HepG2 (cell line): ENCODE data around the gene EIF3B. TPM values are rescaled to one million over a fixed set of nuclear protein-coding genes. Genes with fewer than 3 reads are reported as not detected.

Experiments
- CENPBD1 ChIP-seq: sonication (generic); formaldehyde crosslinking; IDR thresholded peaks from 2 replicates; pipeline ENCODE4 v1.8.0; 2022; ENCODE audit warnings: missing genetic modification reagents, low read depth, mild to moderate bottlenecking, borderline replicate concordance
- GABPA ChIP-seq, 2 experiments: IDR thresholded peaks; 2 replicates each; pipeline ENCODE4 v1.6.1; 2011 to 2016; ENCODE audit warnings: low read depth in 2 of 2, low read length in 1 of 2, missing biosample characterization in 1 of 2, missing genetic modification characterization in 1 of 2
- GTF2F1 ChIP-seq: fragments of 150-350 bp; IDR thresholded peaks from 2 replicates; pipeline ENCODE4 v1.6.1; 2014; ENCODE audit warnings: low read length
- GTF3A ChIP-seq: sonication (generic); formaldehyde crosslinking; conservative IDR thresholded peaks from 2 replicates; pipeline ENCODE4 v1.4.0; 2020; ENCODE audit warnings: mild to moderate bottlenecking, missing genetic modification reagents
- HIVEP1 ChIP-seq: sonication (generic); formaldehyde crosslinking; IDR thresholded peaks from 2 replicates; pipeline ENCODE4 v1.4.0; 2020; ENCODE audit warnings: mild to moderate bottlenecking, missing genetic modification reagents
- MAX ChIP-seq: IDR thresholded peaks from 2 replicates; pipeline ENCODE4 v1.6.1; 2012; ENCODE audit warnings: inconsistent platforms
- NCOA5 ChIP-seq: sonication (generic); formaldehyde crosslinking; IDR thresholded peaks from 2 replicates; pipeline ENCODE4 v1.4.0; 2020; ENCODE audit warnings: missing genetic modification reagents
- PHF21A ChIP-seq: sonication (generic); formaldehyde crosslinking; IDR thresholded peaks from 2 replicates; pipeline ENCODE4 v1.5.0; 2020; ENCODE audit warnings: mild to moderate bottlenecking, missing genetic modification reagents
- RBM22 ChIP-seq: fragments of 200-400 bp; formaldehyde crosslinking; optimal IDR thresholded peaks from 2 replicates; pipeline ENCODE3; 2017; ENCODE audit warnings: mild to moderate bottlenecking, low read length, moderate library complexity
- TAF1 ChIP-seq: sonication (generic); formaldehyde crosslinking; IDR thresholded peaks from 2 replicates; pipeline ENCODE4 v1.4.0; 2020; ENCODE audit warnings: missing genetic modification reagents
- YEATS2 ChIP-seq: sonication (generic); formaldehyde crosslinking; IDR thresholded peaks from 2 replicates; pipeline ENCODE4 v1.4.0; 2020; ENCODE audit warnings: missing genetic modification reagents, borderline replicate concordance
- ZBTB20 ChIP-seq: sonication (generic); formaldehyde crosslinking; IDR thresholded peaks from 2 replicates; pipeline ENCODE4 v1.8.1; 2023; ENCODE audit warnings: missing genetic modification reagents, low read depth, mild to moderate bottlenecking, borderline replicate concordance
- ZBTB38 ChIP-seq: sonication (generic); formaldehyde crosslinking; IDR thresholded peaks from 2 replicates; pipeline ENCODE4 v1.5.1; 2020; ENCODE audit warnings: mild to moderate bottlenecking, missing genetic modification reagents
- ZMYM2 ChIP-seq: sonication (generic); formaldehyde crosslinking; IDR thresholded peaks from 2 replicates; pipeline ENCODE4 v1.8.0; 2022; ENCODE audit warnings: mild to moderate bottlenecking, missing genetic modification reagents
- ZNF121 ChIP-seq: sonication (generic); formaldehyde crosslinking; IDR thresholded peaks from 2 replicates; pipeline ENCODE4 v1.5.0; 2020; ENCODE audit warnings: mild to moderate bottlenecking, missing genetic modification reagents
- ZNF317 ChIP-seq: sonication (generic); formaldehyde crosslinking; IDR thresholded peaks from 2 replicates; pipeline ENCODE4 v1.5.0; 2020; ENCODE audit warnings: mild to moderate bottlenecking, missing genetic modification reagents
- ZNF430 ChIP-seq: sonication (generic); formaldehyde crosslinking; IDR thresholded peaks from 2 replicates; pipeline ENCODE4 v1.9.0; 2021; ENCODE audit warnings: mild to moderate bottlenecking, missing genetic modification reagents
- ZNF446 ChIP-seq: sonication (generic); formaldehyde crosslinking; IDR thresholded peaks from 2 replicates; pipeline ENCODE4 v1.5.0; 2020; ENCODE audit warnings: mild to moderate bottlenecking, missing genetic modification reagents
- ZNF615 ChIP-seq: sonication (generic); formaldehyde crosslinking; IDR thresholded peaks from 2 replicates; pipeline ENCODE4 v1.5.0; 2020; ENCODE audit warnings: mild to moderate bottlenecking, missing genetic modification reagents, borderline replicate concordance
- ZNF788 ChIP-seq: sonication (generic); formaldehyde crosslinking; IDR thresholded peaks from 2 replicates; pipeline ENCODE4 v1.5.0; 2020; ENCODE audit warnings: mild to moderate bottlenecking, missing genetic modification reagents, borderline replicate concordance
- ZSCAN30 ChIP-seq: sonication (generic); formaldehyde crosslinking; IDR thresholded peaks from 2 replicates; pipeline ENCODE4 v1.5.0; 2020; ENCODE audit warnings: mild to moderate bottlenecking, missing genetic modification reagents
- polyA plus RNA-seq, 8 experiments: library from polyadenylated mRNA; depleted of rRNA in 3 of 8; stranded (reverse) in 7 of 8; unstranded in 1 of 8; fragments of >200 nt; fragmentation: Illumina TruSeq in 4 of 8; extraction: Trizol in 4 of 8; gene quantifications; 2 replicates each; pipeline versions ENCODE4 v1.2.1 to v1.2.3, GENCODE V29; 2011 to 2016; ENCODE audit warnings: low read depth in 4 of 8, missing spikeins in 1 of 8, mixed read lengths in 1 of 8; ENCODE audit not compliant: insufficient read depth in 1 of 8
- total RNA-seq, 5 experiments: library from RNA; depleted of rRNA; stranded (reverse); fragments of >200 nt; fragmentation: Illumina TruSeq; extraction: Trizol; gene quantifications; 2 replicates each; pipeline ENCODE4 v1.2.3, GENCODE V29; 2016; ENCODE audit warnings: low read depth in 1 of 5

The EIF3B gene
- total and polyA plus RNA-seq, 2 of the 13 experiments (the other 11 are each of a cell fraction or from before 2014, with no cell fraction given), result 92.2 to 241 TPM

- TF ChIP-seq NCOA5 (CRISPR knock-in tag) (no peak), ZNF430 (0 out of 2 replicates have a peak, but pooled peaks have one; percentile 9), ZNF317 (no peak), ZMYM2 (CRISPR knock-in tag) (peak; percentile 59; the same call in 1 of the 2 replicates), ZNF121 (CRISPR knock-in tag) (0 out of 2 replicates have a peak, but pooled peaks have one; percentile 3), ZNF788 (CRISPR knock-in tag) (no peak), GABPA (IDR thresholded peaks at IDR 0.05; ENCODE audit: low read depth, low read length) (no peak), GABPA (CRISPR knock-in tag; IDR thresholded peaks at IDR 0.05; ENCODE audit: low read depth) (no peak), GTF3A (CRISPR knock-in tag) (no peak), ZSCAN30 (0 out of 2 replicates have a peak, but pooled peaks have one; percentile 38), ZNF446 (no peak), RBM22 (no peak), GTF2F1 (no peak), CENPBD1 (CRISPR knock-in tag) (no peak), ZNF615 (CRISPR knock-in tag) (no peak), PHF21A (CRISPR knock-in tag) (no peak), TAF1 (no peak), ZBTB38 (CRISPR knock-in tag) (peak; percentile 68), ZBTB20 (CRISPR knock-in tag) (no peak), HIVEP1 (0 out of 2 replicates have a peak, but pooled peaks have one; percentile 2), MAX (no peak), YEATS2 (no peak)
Measured at GRCh38 chr7:2353113-2353935, 1.3 kb upstream of the EIF3B start (continued).
